Neutrophil (primary cell): ENCODE data around the gene AKTIP.
A peak's percentile ranks its signal among the peaks of the same experiment; 100 is the strongest.
"Not testable (repeated sequence)": the region's sequence is repeated elsewhere in the genome, so short reads cannot be mapped to it uniquely, and the experiment has no call there.

Experiments
- H3K27ac ChIP-seq: fragments of 200-600 bp; sonication (generic); 2 replicates; pipeline ENCODE4 v1.5.1; 2016; ENCODE audit warnings: mild to moderate bottlenecking, moderate library complexity
- H3K27me3 ChIP-seq: fragments of 200-600 bp; sonication (generic); 2 replicates; pipeline ENCODE4 v1.6.0; 2016; ENCODE audit warnings: mild to moderate bottlenecking
- H3K36me3 ChIP-seq: fragments of 200-600 bp; sonication (generic); 2 replicates; pipeline ENCODE4 v1.5.1; 2017
- H3K4me1 ChIP-seq, 2 experiments: fragments of 200-600 bp in 1 of 2; sonication (generic) in 1 of 2; 1 replicate in 1 of 2; 2 replicates in 1 of 2; pipeline versions ENCODE4 v1.5.1 to v1.6.1; 2013 to 2016; ENCODE audit warnings: low read depth in 1 of 2, low read length in 1 of 2, mild to moderate bottlenecking in 1 of 2, moderate library complexity in 1 of 2; ENCODE audit not compliant: control insufficient read depth in 1 of 2, insufficient read depth in 1 of 2
- H3K4me3 ChIP-seq, 2 experiments: fragments of 200-600 bp in 1 of 2; sonication (generic) in 1 of 2; 1 replicate in 1 of 2; 2 replicates in 1 of 2; pipeline ENCODE4 v1.5.1; 2013 to 2016; ENCODE audit warnings: low read depth in 1 of 2, low read length in 1 of 2, mild to moderate bottlenecking in 1 of 2, moderate library complexity in 1 of 2
- H3K9me3 ChIP-seq: fragments of 200-600 bp; sonication (generic); 2 replicates; pipeline ENCODE4 v1.5.1; 2016
- CTCF ChIP-seq: fragments of 200-600 bp; sonication (generic); IDR thresholded peaks from 2 replicates; pipeline ENCODE4 v1.5.1; 2016; ENCODE audit warnings: antibody characterized with exemption

Gene AKTIP

GRCh38 chr16:53519417-53520091, 16.5 kb upstream of the AKTIP start:
- H3K9me3 ChIP-seq = no peaks in the 10 kb centered on the region
- peak overlapping the region; percentile 54 to 64 for H3K4me3 ChIP-seq
- peaks cover 16% of the 10 kb centered on the region for H3K27me3 ChIP-seq
- TF ChIP-seq CTCF = no peak
- peaks cover 49 to 61% of the 10 kb centered on the region in 2 experiments for H3K4me1 ChIP-seq
- no peaks in the 10 kb centered on the region for H3K36me3 ChIP-seq
- H3K27ac ChIP-seq = peak overlapping the region; percentile 95

GRCh38 chr16:53518550-53519416, 15.8 kb upstream of the AKTIP start:
- peak overlapping the region; percentile 95 for H3K27ac ChIP-seq
- no peaks in the 10 kb centered on the region for H3K36me3 ChIP-seq
- peaks cover 49 to 61% of the 10 kb centered on the region in 2 experiments for H3K4me1 ChIP-seq
- H3K9me3 ChIP-seq = no peaks in the 10 kb centered on the region
- peak overlapping the region; percentile 54 to 64 for H3K4me3 ChIP-seq
- no peak for TF ChIP-seq CTCF
- H3K27me3 ChIP-seq = peaks cover 9% of the 10 kb centered on the region

GRCh38 chr16:53517851-53518250, 14.8 kb upstream of the AKTIP start:
- Histone ChIP-seq H3K27me3 (no peaks in the 10 kb centered on the region), H3K36me3 (no peaks in the 10 kb centered on the region), H3K27ac (peak overlapping the region; percentile 95), H3K4me3 (peak overlapping the region; percentile 54 to 64), H3K4me1 (peaks cover 49 to 61% of the 10 kb centered on the region in 2 experiments), H3K9me3 (no peaks in the 10 kb centered on the region)
- TF ChIP-seq CTCF = no peak

DNA sequence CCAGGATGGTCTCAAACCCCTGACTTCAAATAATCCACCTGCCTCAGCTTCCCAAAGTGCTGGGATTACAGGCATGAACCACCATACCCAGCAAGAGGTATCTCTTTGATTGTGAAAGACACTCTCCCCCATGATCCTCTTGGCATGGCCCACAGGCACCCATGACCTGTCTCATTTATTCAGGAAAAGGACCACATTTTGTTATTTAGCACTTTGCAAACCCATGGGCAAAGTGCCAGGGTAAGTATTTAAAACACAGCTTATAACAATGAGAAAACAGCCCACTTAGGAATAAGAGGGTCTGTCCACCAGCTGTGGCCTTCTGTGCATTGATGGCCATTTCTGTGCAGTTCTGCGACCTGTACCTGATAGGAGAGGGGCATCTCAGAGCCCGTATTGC, 12.8 kb upstream of the AKTIP start:
- Histone ChIP-seq H3K27me3 (no peaks in the 10 kb centered on the region), H3K27ac (no peak overlapping the region), H3K9me3 (no peaks in the 10 kb centered on the region), H3K4me1 (peaks cover 54 to 71% of the 10 kb centered on the region in 2 experiments), H3K4me3 (no peak overlapping the region), H3K36me3 (no peaks in the 10 kb centered on the region)
- no peak for TF ChIP-seq CTCF

DNA sequence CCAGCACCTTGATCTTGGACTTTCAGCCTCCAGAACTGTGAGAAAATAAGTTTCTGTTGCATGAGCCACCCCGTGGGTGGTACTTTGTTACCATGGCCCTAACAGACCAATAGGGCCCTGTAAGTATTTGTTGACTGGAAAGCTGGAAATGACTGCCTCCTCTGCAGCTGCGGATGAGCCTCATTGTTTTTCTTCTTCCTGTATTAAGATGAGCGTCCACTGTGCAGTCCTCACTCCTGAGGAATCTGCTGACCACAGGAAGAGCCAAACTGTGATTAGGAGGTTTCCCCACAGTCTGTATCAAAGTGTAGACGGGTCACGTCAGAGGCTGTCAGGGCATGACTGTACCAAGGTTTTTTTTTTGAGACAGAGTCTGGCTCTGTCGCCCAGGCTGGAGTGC, 12.2 kb upstream of the AKTIP start:
- Histone ChIP-seq H3K27ac (no peak overlapping the region), H3K36me3 (no peaks in the 10 kb centered on the region), H3K27me3 (no peaks in the 10 kb centered on the region), H3K4me3 (no peak overlapping the region), H3K9me3 (no peaks in the 10 kb centered on the region), H3K4me1 (peaks cover 54 to 71% of the 10 kb centered on the region in 2 experiments)
- TF ChIP-seq CTCF = no peak

DNA sequence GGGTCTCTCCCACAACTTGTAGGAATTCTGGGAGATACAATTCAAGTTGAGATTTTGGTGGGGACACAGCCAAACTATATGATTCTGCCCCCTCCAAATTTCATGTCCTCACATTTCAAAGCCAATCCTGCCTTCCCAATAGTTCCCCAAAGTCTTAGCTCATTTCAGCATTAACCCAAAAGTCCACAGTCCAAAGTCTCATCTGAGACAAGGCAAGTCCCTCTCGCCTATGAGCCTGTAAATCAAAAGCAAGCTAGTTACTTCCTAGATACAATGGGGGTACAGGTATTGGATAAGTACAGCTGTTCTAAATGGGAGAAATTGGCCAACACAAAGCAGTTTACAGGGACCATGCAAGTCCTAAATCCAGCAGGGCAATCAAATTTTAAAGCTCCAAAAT, 9.8 kb upstream of the AKTIP start:
- not testable (repeated sequence) for H3K36me3 ChIP-seq, H3K4me3 ChIP-seq, H3K27me3 ChIP-seq, H3K9me3 ChIP-seq, H3K27ac ChIP-seq
- peaks cover 42 to 55% of the 10 kb centered on the region in 2 experiments for H3K4me1 ChIP-seq
